ENCODE results near the gene NF1.

NF1 gene

DNA sequence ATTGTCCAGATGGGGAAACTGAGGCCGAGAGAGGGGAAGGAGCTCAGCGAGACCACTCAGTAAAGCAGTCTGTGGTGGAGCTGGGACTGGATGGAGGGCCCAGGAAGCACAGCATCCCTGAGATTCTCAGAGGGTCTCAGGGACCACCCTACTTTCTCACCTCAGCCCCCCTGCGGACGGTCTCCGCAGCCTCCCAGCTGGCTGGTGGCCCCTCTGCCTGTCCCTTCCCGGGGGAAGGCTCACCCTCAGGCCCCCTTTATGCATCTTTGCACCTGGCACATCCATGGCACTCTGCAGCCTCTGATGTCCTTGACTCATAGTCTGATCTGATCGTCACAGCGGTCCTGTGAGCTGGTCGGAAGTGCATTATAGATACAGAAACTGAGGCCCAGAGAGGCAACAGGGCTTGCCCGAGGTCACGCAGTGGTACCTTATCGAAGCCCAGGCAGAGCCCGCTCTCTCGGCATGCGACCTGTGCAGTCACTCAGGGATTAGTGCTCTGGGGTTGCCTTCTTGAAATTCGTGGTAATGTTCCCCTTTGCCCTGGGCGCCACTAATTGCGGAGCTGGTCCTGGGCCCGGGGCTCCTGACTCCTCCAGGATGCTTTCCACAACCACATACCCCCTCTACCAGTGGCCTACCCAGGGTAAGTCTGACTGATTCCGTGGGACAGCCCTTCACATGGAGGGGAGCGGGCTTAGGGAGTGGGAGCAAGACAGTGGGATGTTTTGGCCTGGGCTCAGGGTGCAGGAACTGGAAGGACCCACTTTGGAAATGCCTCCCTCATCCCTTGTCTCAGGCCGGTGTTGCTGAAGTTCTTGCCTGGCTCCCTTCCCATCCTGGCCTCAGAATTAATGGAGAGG is 321.1 kb downstream of the NF1 start:
- no peak for DNase-seq

GRCh38 chr17:31416503-31416923 is 321.7 kb downstream of the NF1 start:
- DNase-seq: no peak

GRCh38 chr17:31417051-31417792 is 322.4 kb downstream of the NF1 start:
- no peak for DNase-seq

GRCh38 chr17:31418773-31419350 is 324.1 kb downstream of the NF1 start:
- DNase-seq: no peak

DNA sequence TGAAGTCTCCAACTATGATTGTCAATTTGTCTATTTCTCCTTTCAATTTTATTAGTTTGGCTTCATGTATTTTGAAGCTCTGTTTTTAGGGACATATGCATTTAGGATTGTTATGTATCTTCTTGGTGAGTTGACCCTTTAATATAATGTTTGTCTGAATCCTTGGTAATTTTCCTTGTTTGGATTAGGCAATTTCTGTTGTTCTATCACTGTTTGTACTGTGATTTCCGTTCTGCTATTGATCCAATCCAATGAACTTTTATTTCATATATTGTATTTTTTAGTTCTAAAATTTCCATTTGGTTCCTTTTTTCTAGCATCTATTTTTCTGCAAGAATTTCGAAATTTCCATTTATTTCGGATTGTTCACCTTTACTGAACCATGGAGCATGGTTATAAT is 327.7 kb downstream of the NF1 start:
- DNase-seq: no peak

GRCh38 chr17:31424944-31425281 is 330.1 kb downstream of the NF1 start:
- DNase-seq: no peak

- DNase-seq: no peak
Measured at GRCh38 chr17:31425282-31426040, 330.7 kb downstream of the NF1 start.
